Measurements from ENCODE around the gene HDDC2.

Gene HDDC2

DNA sequence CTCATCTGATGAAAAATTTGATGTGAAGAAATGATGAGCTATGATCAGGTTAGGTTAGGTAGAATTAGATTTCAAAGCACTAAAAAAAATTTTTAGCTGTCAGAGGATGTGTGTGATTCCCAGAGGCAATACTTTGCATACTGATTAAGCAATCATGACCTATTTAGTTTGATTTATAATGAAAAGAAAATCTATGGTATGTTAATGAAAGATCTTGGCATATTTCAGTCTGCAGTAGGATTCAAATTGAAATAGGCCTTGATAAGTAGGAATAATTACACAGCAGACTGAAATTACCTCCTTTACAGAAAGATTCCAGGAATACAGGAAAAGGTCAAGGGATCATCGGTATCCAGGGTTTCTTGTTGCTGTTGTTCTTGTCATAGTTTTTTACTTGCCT is 69.3 kb downstream of the HDDC2 start:
- peaks cover 43% of the 10 kb centered on the region for H3K4me1 ChIP-seq (ENCODE audit: control insufficient read depth, insufficient read depth, low read length)
- H3K9me3 ChIP-seq (ENCODE audit: control insufficient read depth, low read length): no peaks in the 10 kb centered on the region
- H3K36me3 ChIP-seq (ENCODE audit: control insufficient read depth, insufficient read depth, low read length, severe bottlenecking): no peaks in the 10 kb centered on the region
- no peaks in the 10 kb centered on the region for H3K27me3 ChIP-seq (replicated peaks; ENCODE audit: control insufficient read depth, insufficient read depth, low read length)
- H3K9ac ChIP-seq (ENCODE audit: low read length): peak overlapping the region; percentile 47
- DNase-seq (ENCODE audit: low read depth): peak; percentile 47
- H3K4me3 ChIP-seq (ENCODE audit: low read length): peak overlapping the region; percentile 35

DNA sequence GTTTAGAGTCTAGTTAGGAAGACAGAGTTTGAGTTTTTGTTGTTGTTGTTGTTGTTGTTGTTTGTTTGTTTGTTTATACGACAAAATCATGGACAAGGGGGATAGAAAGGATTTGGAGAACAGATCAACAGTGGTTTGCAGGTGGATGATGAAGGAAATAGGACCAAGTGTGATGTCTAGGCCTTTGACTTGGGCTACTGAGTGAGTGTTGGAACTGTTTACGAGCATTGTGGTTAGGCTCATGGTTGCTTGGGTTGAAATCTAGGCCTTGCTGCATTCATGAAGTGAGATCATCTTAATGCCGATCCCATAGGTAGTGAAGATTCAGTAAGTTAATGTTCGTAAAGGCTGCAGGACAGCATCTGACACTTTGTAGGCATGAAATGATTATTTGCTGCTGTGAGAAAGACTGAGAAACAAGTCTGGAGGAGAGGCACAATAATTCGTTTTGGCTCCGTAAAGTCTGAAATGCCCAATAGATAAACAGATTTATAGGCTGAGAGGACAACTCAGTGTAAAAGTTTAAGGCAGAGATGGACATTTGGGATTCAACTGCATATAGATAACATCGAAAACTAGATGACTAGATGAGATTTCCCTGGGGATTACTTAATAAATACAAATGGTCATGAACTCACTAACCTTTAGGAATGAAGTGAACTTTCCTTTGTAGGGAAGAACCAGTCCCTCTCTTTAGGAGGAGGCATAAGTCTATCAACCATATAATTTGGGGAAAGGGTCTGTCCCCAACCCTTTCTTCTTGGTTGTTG is 70.0 kb downstream of the HDDC2 start:
- DNase-seq (ENCODE audit: low read depth): no peak
- Histone ChIP-seq H3K27me3 (replicated peaks; ENCODE audit: control insufficient read depth, insufficient read depth, low read length) (no peaks in the 10 kb centered on the region), H3K36me3 (ENCODE audit: control insufficient read depth, insufficient read depth, low read length, severe bottlenecking) (no peaks in the 10 kb centered on the region), H3K9me3 (ENCODE audit: control insufficient read depth, low read length) (no peaks in the 10 kb centered on the region), H3K4me1 (ENCODE audit: control insufficient read depth, insufficient read depth, low read length) (peaks cover 38% of the 10 kb centered on the region), H3K4me3 (ENCODE audit: low read length) (peak overlapping the region; percentile 35), H3K9ac (ENCODE audit: low read length) (no peak overlapping the region)

DNA sequence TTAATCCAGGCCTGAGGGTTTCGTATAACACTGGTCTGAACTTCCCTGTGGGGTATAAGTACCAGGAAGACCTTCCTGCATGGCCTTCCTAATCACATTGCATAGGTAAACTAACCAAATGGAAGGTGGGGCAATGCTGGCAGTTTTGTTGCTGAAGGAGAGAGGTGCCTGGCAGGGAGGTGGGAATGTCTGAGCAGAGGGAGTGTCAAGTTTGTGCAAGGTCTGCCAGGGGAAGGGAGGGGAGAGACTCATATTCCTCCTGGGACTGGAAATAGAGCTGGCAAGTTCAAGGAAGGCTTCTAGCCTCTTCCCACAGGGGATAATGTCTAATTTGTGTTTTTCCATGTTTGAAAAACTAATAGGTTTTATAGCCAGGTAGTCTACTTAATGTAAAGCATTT is 70.6 kb downstream of the HDDC2 start:
- H3K36me3 ChIP-seq (ENCODE audit: control insufficient read depth, insufficient read depth, low read length, severe bottlenecking): no peaks in the 10 kb centered on the region
- H3K9ac ChIP-seq (ENCODE audit: low read length): no peak overlapping the region
- H3K4me1 ChIP-seq (ENCODE audit: control insufficient read depth, insufficient read depth, low read length): peaks cover 33% of the 10 kb centered on the region
- H3K9me3 ChIP-seq (ENCODE audit: control insufficient read depth, low read length): no peaks in the 10 kb centered on the region
- no peak overlapping the region for H3K4me3 ChIP-seq (ENCODE audit: low read length)
- no peaks in the 10 kb centered on the region for H3K27me3 ChIP-seq (replicated peaks; ENCODE audit: control insufficient read depth, insufficient read depth, low read length)
- no peak for DNase-seq (ENCODE audit: low read depth)

DNA sequence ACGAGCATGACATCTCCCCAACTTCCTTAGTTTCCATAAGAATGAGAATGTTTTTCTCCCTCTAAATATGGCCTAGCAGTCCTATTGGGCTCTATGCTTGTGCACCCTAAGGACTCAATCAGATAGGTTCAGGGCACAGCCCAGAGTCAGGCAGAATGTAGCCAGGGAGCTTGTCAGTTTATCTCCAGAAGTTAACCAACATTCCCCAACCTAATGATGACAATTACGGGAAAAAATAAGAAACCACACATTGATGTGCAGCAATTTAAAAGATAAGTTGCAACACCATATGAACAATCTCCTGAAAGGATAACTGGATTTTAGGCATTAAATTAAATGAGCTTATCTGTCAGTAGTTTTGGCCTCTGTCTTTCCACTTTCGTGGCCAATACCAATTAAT is 71.1 kb downstream of the HDDC2 start:
- Histone ChIP-seq H3K27me3 (replicated peaks; ENCODE audit: control insufficient read depth, insufficient read depth, low read length) (no peaks in the 10 kb centered on the region), H3K9ac (ENCODE audit: low read length) (no peak overlapping the region), H3K9me3 (ENCODE audit: control insufficient read depth, low read length) (no peaks in the 10 kb centered on the region), H3K36me3 (ENCODE audit: control insufficient read depth, insufficient read depth, low read length, severe bottlenecking) (no peaks in the 10 kb centered on the region), H3K4me3 (ENCODE audit: low read length) (no peak overlapping the region), H3K4me1 (ENCODE audit: control insufficient read depth, insufficient read depth, low read length) (peaks cover 31% of the 10 kb centered on the region)
- no peak for DNase-seq (ENCODE audit: low read depth)

DNA sequence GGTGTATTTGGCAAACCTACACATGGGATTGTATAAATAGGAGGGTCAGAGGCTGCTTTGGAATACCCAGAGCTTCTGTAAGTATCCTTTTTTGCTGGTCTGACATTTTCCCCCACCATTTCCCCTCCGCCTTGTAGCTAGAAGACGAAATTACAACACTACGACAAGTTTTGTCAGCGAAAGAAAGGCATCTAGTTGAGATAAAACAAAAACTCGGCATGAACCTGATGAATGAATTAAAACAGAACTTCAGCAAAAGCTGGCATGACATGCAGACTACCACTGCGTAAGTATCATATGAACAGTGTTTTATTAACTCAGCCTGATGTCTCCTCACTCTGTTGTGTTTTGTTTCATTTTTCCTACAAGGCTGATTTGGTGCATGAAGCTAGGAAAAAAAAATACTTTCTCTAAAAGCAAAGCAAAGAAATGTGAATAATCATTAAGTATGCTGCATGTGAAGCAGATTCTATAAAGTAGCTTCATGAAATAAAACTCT is 72.7 kb downstream of the HDDC2 start:
- Histone ChIP-seq H3K9me3 (ENCODE audit: control insufficient read depth, low read length) (no peaks in the 10 kb centered on the region), H3K4me3 (ENCODE audit: low read length) (peak overlapping the region; percentile 43), H3K36me3 (ENCODE audit: control insufficient read depth, insufficient read depth, low read length, severe bottlenecking) (no peaks in the 10 kb centered on the region), H3K27me3 (replicated peaks; ENCODE audit: control insufficient read depth, insufficient read depth, low read length) (no peaks in the 10 kb centered on the region), H3K4me1 (ENCODE audit: control insufficient read depth, insufficient read depth, low read length) (peaks cover 34% of the 10 kb centered on the region), H3K9ac (ENCODE audit: low read length) (peak overlapping the region; percentile 38)
- no peak for DNase-seq (ENCODE audit: low read depth)

- Histone ChIP-seq H3K4me1 (ENCODE audit: control insufficient read depth, insufficient read depth, low read length) (peaks cover 20% of the 10 kb centered on the region), H3K27me3 (replicated peaks; ENCODE audit: control insufficient read depth, insufficient read depth, low read length) (no peaks in the 10 kb centered on the region), H3K36me3 (ENCODE audit: control insufficient read depth, insufficient read depth, low read length, severe bottlenecking) (no peaks in the 10 kb centered on the region), H3K9ac (ENCODE audit: low read length) (no peak overlapping the region), H3K9me3 (ENCODE audit: control insufficient read depth, low read length) (no peaks in the 10 kb centered on the region), H3K4me3 (ENCODE audit: low read length) (no peak overlapping the region)
- DNase-seq (ENCODE audit: low read depth): no peak
These were observed 74.5 kb downstream of the HDDC2 start for GRCh38 chr6:125227244-125227643.
